Fibroblast of skin of right biceps (primary cell): ENCODE results near the gene ZMIZ1.

Experiments
- DNase-seq: peaks from one replicate; pipeline ENCODE4 v3.0.0-alpha.2; 2013

Gene ZMIZ1

GRCh38 chr10:79349072-79349491 lies 280.3 kb downstream of the ZMIZ1 start:
- DNase-seq = no peak

DNA sequence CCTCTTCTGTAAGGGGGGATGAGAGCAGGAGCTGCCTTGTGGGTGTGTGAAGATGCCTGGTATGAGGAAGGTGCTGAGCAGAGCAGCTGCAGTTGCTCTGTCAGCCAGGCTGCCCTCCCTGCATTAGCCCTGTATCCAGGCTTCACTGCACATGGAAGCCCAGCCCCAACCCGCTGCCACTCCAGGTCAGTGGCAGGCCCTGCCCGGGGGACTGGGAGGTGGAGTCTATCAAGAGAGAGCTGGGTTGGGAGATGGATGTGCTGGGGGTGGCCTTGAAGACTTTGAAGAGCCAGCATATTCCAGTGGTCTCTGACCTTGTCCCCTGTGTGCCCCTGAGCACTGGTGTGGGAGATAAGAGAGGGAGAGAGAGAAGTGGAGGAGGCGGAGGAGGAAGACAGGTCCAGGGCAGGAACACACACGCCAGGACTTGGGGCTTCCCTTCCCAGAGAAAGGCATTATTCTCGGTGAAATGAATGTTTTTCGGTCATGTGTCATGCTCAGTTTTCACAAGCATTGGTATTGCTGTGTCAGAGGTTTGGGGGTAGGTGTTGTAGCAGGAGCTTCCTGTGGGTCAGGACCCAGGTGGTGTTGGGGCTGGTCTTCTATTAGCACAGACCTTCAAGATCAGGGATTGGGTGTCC lies 281.1 kb downstream of the ZMIZ1 start:
- DNase-seq = no peak

- DNase-seq = no peak
Observed at GRCh38 chr10:79350407-79351154, 281.8 kb downstream of the ZMIZ1 start.

- DNase-seq = no peak
Observed at GRCh38 chr10:79351332-79351731, 282.6 kb downstream of the ZMIZ1 start.

GRCh38 chr10:79352035-79352877 lies 283.5 kb downstream of the ZMIZ1 start:
- DNase-seq = no peak

DNA sequence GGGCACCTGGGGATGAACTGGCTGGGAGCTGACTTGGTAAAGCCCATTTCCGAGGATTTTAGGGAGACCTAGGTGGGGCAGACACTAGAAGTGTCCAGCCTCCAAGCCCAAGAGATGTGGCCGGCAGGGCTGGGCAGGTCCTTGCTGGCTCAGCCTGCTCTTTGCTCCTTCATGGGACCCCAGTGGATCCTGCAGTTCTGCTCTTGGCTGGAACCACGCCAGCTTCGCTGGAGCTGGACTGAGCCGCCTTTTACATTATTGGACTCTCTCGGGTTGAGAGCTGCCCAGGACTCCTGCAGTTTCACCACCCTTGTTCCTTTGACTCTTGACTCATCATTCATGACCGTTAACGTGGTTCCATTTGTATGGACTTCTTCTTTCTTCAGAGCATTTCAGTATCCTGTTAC lies 284.2 kb downstream of the ZMIZ1 start:
- DNase-seq = no peak

- no peak for DNase-seq
Observed at GRCh38 chr10:79353726-79354125, 285.0 kb downstream of the ZMIZ1 start.

GRCh38 chr10:79354141-79354540 lies 285.4 kb downstream of the ZMIZ1 start:
- no peak for DNase-seq

DNA sequence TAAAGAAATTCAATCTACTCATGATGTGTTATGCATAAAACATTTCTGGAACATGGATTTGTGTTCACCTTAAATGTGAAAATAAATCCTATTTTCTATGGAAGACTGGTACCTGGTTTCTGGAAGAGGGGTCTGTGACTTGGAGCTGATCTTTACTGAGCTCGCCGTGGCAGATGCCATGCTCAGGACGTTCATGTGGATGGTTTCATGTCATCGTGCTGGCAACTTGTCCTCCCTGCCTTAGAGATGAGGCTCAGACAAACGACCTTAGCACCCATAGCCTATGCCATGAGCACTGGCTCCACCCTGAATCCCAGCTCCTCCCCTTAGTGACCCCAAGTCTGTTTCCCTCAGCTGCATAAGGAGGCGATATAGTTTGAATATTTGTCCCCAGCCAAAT lies 285.8 kb downstream of the ZMIZ1 start:
- DNase-seq = no peak

GRCh38 chr10:79355420-79356017 lies 286.8 kb downstream of the ZMIZ1 start:
- no peak for DNase-seq

- no peak for DNase-seq
Observed at GRCh38 chr10:79356104-79356503, 287.3 kb downstream of the ZMIZ1 start.

DNA sequence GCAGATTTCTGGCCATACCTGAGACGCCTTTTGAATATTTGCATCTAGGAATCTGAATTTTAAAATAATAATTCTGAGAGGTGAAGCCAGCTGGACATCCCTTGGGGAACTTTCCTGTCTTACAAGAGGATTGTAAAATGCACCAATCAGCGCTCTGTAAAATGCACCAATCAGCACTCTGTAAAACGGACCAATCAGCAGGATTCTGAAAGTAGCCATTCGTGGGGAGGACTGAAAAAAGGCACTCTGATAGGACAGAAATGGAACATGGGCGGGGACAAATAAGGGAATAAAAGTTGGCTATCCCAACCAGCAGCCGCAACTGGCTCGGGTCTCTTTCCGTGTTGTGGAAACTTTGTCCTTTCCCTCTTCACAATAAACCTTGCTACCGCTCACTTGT lies 288.4 kb downstream of the ZMIZ1 start:
- no peak for DNase-seq

GRCh38 chr10:79358811-79359210 lies 290.0 kb downstream of the ZMIZ1 start:
- DNase-seq = no peak

DNA sequence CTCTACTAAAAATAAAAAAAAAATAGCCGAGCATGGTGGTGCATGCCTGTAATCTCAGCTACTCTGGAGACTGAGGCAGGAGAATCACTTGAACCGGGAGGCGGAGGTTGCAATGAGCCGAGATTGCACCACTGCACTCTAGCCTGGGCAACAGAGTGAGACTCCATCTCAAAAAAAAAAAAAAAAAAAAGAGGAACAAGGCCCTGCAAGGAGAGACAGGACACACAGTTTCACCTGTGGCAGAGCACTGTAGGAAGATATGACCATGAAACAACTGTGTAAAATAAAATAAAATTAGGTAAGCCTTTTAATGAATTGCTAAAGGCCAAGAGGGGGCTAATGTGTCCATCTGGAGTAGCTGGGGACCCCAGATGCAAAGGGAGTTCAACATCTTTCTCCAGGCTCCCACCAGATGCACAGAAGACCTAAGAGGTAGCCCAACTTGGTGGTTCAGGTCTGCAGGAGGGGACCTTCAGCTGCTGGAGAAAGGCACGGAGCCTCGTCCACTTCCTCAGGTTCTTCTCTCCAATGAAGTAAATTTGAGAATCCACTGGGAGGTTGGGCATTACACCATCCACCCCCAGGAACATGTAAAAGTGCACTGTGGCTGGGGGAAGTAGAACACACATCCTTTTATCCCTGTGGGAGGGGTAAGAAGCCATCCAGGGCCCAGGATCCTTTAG lies 291.2 kb downstream of the ZMIZ1 start:
- no peak for DNase-seq

DNA sequence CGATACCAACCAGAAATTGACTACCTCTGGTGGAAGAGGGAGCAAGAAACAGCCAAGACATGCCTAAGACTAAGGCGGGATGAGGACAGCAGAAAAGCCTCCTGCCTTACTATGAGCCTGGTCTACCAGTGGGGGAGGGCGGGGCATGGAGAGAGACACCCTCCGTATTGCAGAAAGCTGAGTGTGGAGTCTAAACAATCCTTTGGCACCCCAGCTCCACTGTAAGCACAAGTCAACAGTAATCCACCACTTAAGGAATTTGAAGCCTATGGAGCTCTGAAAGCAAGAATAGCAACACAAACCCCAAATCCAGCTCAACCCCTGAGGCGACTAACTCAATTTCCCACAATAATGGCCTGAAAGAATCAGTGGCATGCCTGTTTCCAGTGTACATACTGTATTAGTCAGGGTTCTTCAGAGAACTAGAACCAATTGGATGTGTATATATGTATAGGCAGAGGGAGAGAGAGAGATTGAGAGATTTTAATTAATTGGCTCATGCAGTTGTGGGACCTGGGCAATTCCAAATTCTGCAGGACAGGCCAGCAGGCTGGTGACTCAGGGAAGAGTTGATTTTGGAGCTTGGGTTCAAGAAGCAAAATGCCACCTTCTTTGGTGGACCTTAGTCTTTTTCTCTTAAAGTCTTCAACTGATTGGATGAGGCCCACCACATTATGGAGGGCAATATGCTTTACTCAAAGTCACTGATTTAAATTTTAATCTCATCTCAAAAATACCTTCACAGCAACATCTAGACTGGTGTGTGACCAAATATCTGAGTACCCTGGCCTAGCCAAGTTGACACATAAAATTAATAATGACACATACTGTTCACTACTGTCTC lies 292.0 kb downstream of the ZMIZ1 start:
- DNase-seq = no peak

DNA sequence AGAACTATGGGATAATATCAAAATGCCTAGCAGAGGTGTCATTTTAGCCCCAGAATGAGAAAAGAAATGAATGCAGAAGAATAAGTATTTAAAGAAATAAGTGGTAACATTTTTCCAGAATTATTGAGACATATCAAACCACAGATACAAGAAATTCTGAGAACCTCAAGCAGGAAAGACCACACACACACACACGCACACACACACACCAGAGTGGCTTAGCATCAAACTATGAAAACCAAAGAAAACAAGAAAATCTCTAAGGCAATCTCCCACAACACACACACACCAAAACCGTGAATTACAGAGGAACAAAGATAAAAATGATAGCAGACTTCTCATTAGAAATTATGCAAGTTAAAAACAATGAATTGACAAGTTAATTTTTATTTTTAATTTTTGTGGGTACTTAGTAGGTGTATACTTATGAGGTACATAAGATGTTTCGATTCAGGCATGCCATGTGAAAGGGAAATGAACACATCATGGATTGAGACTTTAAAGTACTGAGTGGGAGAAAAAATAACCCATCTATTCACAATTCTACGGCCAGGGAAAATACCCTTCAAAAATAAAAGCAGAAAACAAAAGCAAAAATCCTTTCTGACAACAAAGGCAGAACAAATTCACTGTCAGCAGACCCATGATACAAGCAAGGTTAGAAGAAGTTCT lies 293.1 kb downstream of the ZMIZ1 start:
- peak; percentile 49 for DNase-seq
